MCF 10A (cell line): ENCODE data around the gene MCM5. TPM values are rescaled to one million over a fixed set of nuclear protein-coding genes. Genes with fewer than 3 reads are reported as not detected.
A peak's percentile ranks its signal among the peaks of the same experiment; 100 is the strongest.

ENCODE experiments used
- BruUV-seq: library from RNA; stranded (reverse); fragments of 400-500 nt; replicated peaks from 2 replicates; lab custom pipeline; 2021; lab: Mats Ljungman, UMichigan
- CTCF ChIA-PET: fragments of 300-600 bp; sonication (Branson Sonifier 250); formaldehyde crosslinking; extraction: SDS; loops from one replicate; lab custom pipeline; 2021; ENCODE audit warnings: antibody characterized with exemption, inconsistent platforms; lab: Yijun Ruan, JAX
- POLR2A ChIA-PET: fragments of 300-600, 350-650 bp; sonication (Branson Sonifier 250); formaldehyde crosslinking; extraction: SDS; loops from one replicate; lab custom pipeline; 2020; ENCODE audit warnings: antibody characterized with exemption, inconsistent platforms; lab: Yijun Ruan, JAX
- DNase-seq: peaks from one replicate; pipeline ENCODE4 v3.0.0-alpha.2; 2018; ENCODE audit not compliant: unreplicated experiment
- H3K27ac Mint-ChIP-seq: one replicate; pipeline ENCODE4 v1.8.0; 2022; ENCODE audit warnings: mild to moderate bottlenecking, low read depth, mixed read lengths; ENCODE audit not compliant: unreplicated experiment
- H3K27me3 Mint-ChIP-seq: one replicate; pipeline ENCODE4 v1.8.0; 2022; ENCODE audit warnings: mixed read lengths; ENCODE audit not compliant: insufficient read depth, unreplicated experiment
- H3K36me3 Mint-ChIP-seq: one replicate; pipeline ENCODE4 v1.8.0; 2022; ENCODE audit warnings: mild to moderate bottlenecking, moderate library complexity, mixed read lengths; ENCODE audit not compliant: insufficient read depth, unreplicated experiment
- H3K4me1 Mint-ChIP-seq: one replicate; pipeline ENCODE4 v1.8.0; 2022; ENCODE audit warnings: mixed read lengths; ENCODE audit not compliant: insufficient read depth, unreplicated experiment
- H3K4me3 Mint-ChIP-seq: one replicate; pipeline ENCODE4 v1.8.0; 2022; ENCODE audit warnings: mild to moderate bottlenecking, moderate library complexity, mixed read lengths; ENCODE audit not compliant: unreplicated experiment
- H3K9me3 Mint-ChIP-seq: one replicate; pipeline ENCODE4 v1.8.0; 2022; ENCODE audit warnings: mixed read lengths; ENCODE audit not compliant: unreplicated experiment
- CTCF ChIP-seq: fragments of 200-600 bp; IDR thresholded peaks from one replicate; pipeline ENCODE4 v1.8.0; 2022; ENCODE audit warnings: antibody characterized with exemption, mild to moderate bottlenecking; ENCODE audit not compliant: unreplicated experiment
- intact Hi-C: fragments of 100-400 bp; cut with micrococcal nuclease; formaldehyde crosslinking; loops from 2 replicates; pipeline ENCODE4 v1.14.1; 2022
- total RNA-seq: library from RNA; stranded (reverse); gene quantifications from 2 replicates; pipeline ENCODE4 v1.2.3, GENCODE V29; 2022

MCM5 gene
- total RNA-seq, 1 experiment from 2014 or later = 35.0 TPM

GRCh38 chr22:35413624-35414023 is 13.7 kb downstream of the MCM5 start:
- H3K27ac Mint-ChIP-seq = no peak overlapping the region

GRCh38 chr22:35417606-35418005 is 17.7 kb downstream of the MCM5 start:
- Mint-ChIP-seq H3K4me1 (no peaks in the 10 kb centered on the region), H3K9me3 (no peaks in the 10 kb centered on the region), H3K27ac (no peak overlapping the region), H3K4me3 (no peak overlapping the region), H3K36me3 (peaks cover 14% of the 10 kb centered on the region), H3K27me3 (no peaks in the 10 kb centered on the region)
- no peak for DNase-seq
- CTCF ChIA-PET = interaction anchor here (0.6 to 3.3 kb wide), 4 partner anchors 66 to 513 kb away, joined by 3 to 22 read pairs (median 3); no protein-coding TSS in a partner anchor
- intact Hi-C loops = no loop called here
- TF ChIP-seq CTCF = no peak
- BruUV-seq = no TSS peak
- POLR2A ChIA-PET = interaction anchor here (1.2 kb wide), 1 partner anchor 36 kb away, joined by 3 read pairs; no protein-coding TSS in a partner anchor

More at GRCh38 chr22:35413624-35414023, 13.7 kb downstream of the MCM5 start:
- BruUV-seq = no TSS peak
- H3K9me3 Mint-ChIP-seq = no peaks in the 10 kb centered on the region
- no peak for DNase-seq
- no peaks in the 10 kb centered on the region for H3K27me3 Mint-ChIP-seq
- no peak for TF ChIP-seq CTCF
- intact Hi-C loops = no loop called here
- CTCF ChIA-PET = interaction anchor here (0.6 to 0.8 kb wide), 2 partner anchors 17 to 542 kb away, joined by 3 to 5 read pairs; no protein-coding TSS in a partner anchor
- POLR2A ChIA-PET = no interaction called here
- peaks cover 31% of the 10 kb centered on the region for H3K36me3 Mint-ChIP-seq
- H3K4me1 Mint-ChIP-seq = no peaks in the 10 kb centered on the region
- H3K4me3 Mint-ChIP-seq = no peak overlapping the region

- no peak overlapping the region for H3K27ac Mint-ChIP-seq
- CTCF ChIA-PET = interaction anchor here (0.6 to 3.3 kb wide), 4 partner anchors 13 to 513 kb away, joined by 3 to 22 read pairs (median 13); no protein-coding TSS in a partner anchor
These were observed 18.1 kb downstream of the MCM5 start for GRCh38 chr22:35418088-35418487.

More at GRCh38 chr22:35418088-35418487, 18.1 kb downstream of the MCM5 start:
- TF ChIP-seq CTCF = no peak
- H3K4me1 Mint-ChIP-seq = no peaks in the 10 kb centered on the region
- H3K36me3 Mint-ChIP-seq = peaks cover 14% of the 10 kb centered on the region
- POLR2A ChIA-PET = interaction anchor here (1.2 kb wide), 1 partner anchor 37 kb away, joined by 3 read pairs; no protein-coding TSS in a partner anchor
- peak; percentile 68 for DNase-seq
- no peaks in the 10 kb centered on the region for H3K27me3 Mint-ChIP-seq
- no peak overlapping the region for H3K4me3 Mint-ChIP-seq
- no TSS peak for BruUV-seq
- no peaks in the 10 kb centered on the region for H3K9me3 Mint-ChIP-seq
- intact Hi-C loops = no loop called here
